OCI-LY7 (cell line): Measurements from ENCODE around the gene WDTC1. TPM values are rescaled to one million over a fixed set of nuclear protein-coding genes. Genes with fewer than 3 reads are reported as not detected.

Source experiments
- BruUV-seq: library from RNA; stranded (reverse); fragments of 400-500 nt; replicated peaks from 2 replicates; lab custom pipeline; 2021; lab: Mats Ljungman, UMichigan
- CTCF ChIA-PET: fragments of 300-600 bp; sonication (Branson Sonifier 250); formaldehyde crosslinking; loops from one replicate; lab custom pipeline; 2022; ENCODE audit warnings: antibody characterized with exemption; ENCODE audit not compliant: unreplicated experiment; lab: Charles Lee
- POLR2A ChIA-PET: fragments of 300-600 bp; sonication (Branson Sonifier 250); formaldehyde crosslinking; loops from one replicate; lab custom pipeline; 2022; ENCODE audit warnings: antibody characterized with exemption; lab: Charles Lee
- DNase-seq: peaks from one replicate; pipeline ENCODE4 v3.0.0-alpha.2; 2015; ENCODE audit warnings: low spot score
- H2AFZ ChIP-seq: fragments of 200-600 bp; sonication (generic), shearing (Covaris generic); 2 replicates; pipeline ENCODE4 v1.6.1; 2014; ENCODE audit warnings: mild to moderate bottlenecking, antibody characterized with exemption, low read length, moderate library complexity
- H3K27ac ChIP-seq: fragments of 200-600 bp; sonication (generic); 2 replicates; pipeline ENCODE4 v1.5.1; 2014; ENCODE audit warnings: mixed run types, low read depth, mild to moderate bottlenecking, moderate library complexity, low read length, inconsistent platforms; ENCODE audit not compliant: poor library complexity, severe bottlenecking
- H3K36me3 ChIP-seq: fragments of 200-600 bp; sonication (generic); 2 replicates; pipeline ENCODE4 v1.6.1; 2014; ENCODE audit warnings: mild to moderate bottlenecking, antibody characterized with exemption, low read length, moderate library complexity, mixed read lengths; ENCODE audit not compliant: insufficient read depth
- H3K4me1 ChIP-seq: fragments of 200-600 bp; sonication (generic); 2 replicates; pipeline ENCODE4 v1.5.1; 2014; ENCODE audit warnings: mild to moderate bottlenecking, low read length; ENCODE audit not compliant: insufficient read depth, poor library complexity, severe bottlenecking
- H3K4me2 ChIP-seq: fragments of 200-600 bp; sonication (generic); 2 replicates; pipeline ENCODE4 v1.6.1; 2014; ENCODE audit warnings: mild to moderate bottlenecking, low read length
- H3K4me3 ChIP-seq: fragments of 200-600 bp; sonication (generic); 2 replicates; pipeline ENCODE4 v1.5.1; 2014; ENCODE audit warnings: mild to moderate bottlenecking, low read depth, low read length; ENCODE audit not compliant: poor library complexity, severe bottlenecking
- H3K79me2 ChIP-seq: fragments of 200-600 bp; sonication (generic); 2 replicates; pipeline ENCODE4 v1.6.1; 2016; ENCODE audit warnings: low read depth, mild to moderate bottlenecking, low read length, moderate library complexity, mixed read lengths; ENCODE audit not compliant: insufficient read depth
- H3K9me2 ChIP-seq: fragments of 200-600 bp; sonication (generic); 2 replicates; pipeline ENCODE4 v1.6.1; 2016; ENCODE audit warnings: mild to moderate bottlenecking, low read length, mixed read lengths; ENCODE audit not compliant: insufficient read depth
- H3K9me3 ChIP-seq: fragments of 200-600 bp; sonication (generic); 2 replicates; pipeline ENCODE4 v1.6.1; 2014; ENCODE audit warnings: mild to moderate bottlenecking, mixed run types, low read length, mixed read lengths
- H4K20me1 ChIP-seq: fragments of 200-600 bp; sonication (generic); 2 replicates; pipeline ENCODE4 v1.6.1; 2014; ENCODE audit warnings: mild to moderate bottlenecking, antibody characterized with exemption, low read length, moderate library complexity, mixed read lengths; ENCODE audit not compliant: insufficient read depth
- EZH2phosphoT487 ChIP-seq: fragments of 200-600 bp; sonication (generic); IDR thresholded peaks from 2 replicates; pipeline ENCODE4 v1.6.1; 2018; ENCODE audit warnings: low read depth, borderline replicate concordance, mild to moderate bottlenecking, mixed run types, antibody characterized with exemption, low read length, moderate library complexity, mixed read lengths
- intact Hi-C: fragments of 100-400 bp; cut with micrococcal nuclease; formaldehyde crosslinking; loops from one replicate; pipeline ENCODE4 v1.10.0; 2022; ENCODE audit not compliant: unreplicated experiment
- total RNA-seq, 2 experiments: library from RNA; depleted of rRNA in 1 of 2; stranded (reverse); fragments of >200 nt in 1 of 2; shearing (Covaris generic) in 1 of 2; gene quantifications; 2 replicates each; pipeline ENCODE4 v1.2.3, GENCODE V29; 2014 to 2022
- TF ChIP-seq, protein P1 (sequence below): fragments of 200-600 bp; sonication (generic); conservative IDR thresholded peaks from 2 replicates; pipeline ENCODE4 v1.5.1; 2014; ENCODE audit warnings: mild to moderate bottlenecking, antibody characterized with exemption, low read length, moderate library complexity, mixed read lengths

Gene WDTC1
- total RNA-seq, 2 experiments from 2014 or later = 18.2 to 27.8 TPM

DNA sequence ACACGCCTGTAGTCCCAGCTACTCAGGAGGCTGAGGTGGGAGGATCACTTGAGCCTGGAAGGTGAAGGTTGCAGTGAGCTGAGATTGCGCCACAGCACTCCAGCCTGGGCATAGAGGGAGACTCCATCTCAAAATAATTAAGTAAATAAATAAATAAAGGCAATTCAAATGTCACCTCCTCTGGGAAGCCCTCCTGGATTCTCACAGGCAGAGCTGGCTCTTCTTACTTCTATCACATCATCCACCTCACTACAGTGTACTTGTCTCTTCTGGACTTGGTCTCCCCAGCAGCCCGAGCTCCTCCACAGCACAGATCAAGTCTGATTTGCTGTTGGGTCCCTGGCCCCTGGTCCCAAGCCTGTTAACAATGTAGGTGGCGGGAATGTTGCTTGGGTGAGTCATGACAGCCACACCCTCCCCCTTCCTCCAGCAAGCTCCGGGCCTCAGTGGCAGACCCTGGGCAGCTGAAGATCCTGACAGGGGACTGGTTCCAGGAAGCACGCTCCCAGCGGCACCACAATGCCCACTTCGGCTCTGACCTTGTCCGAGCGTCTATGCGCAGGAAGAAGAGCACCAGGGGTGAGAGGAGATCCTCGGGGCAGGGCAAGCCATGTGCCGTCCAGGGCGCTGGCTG, 112.7 kb downstream of the WDTC1 start:
- no peaks in the 10 kb centered on the region for H3K9me2 ChIP-seq
- H2AFZ ChIP-seq = no peak overlapping the region
- no peak overlapping the region for H3K4me2 ChIP-seq
- POLR2A ChIA-PET = no interaction called here
- no peak overlapping the region for H3K27ac ChIP-seq
- no peak for DNase-seq
- no peaks in the 10 kb centered on the region for H4K20me1 ChIP-seq
- peaks cover 8% of the 10 kb centered on the region; the same call in 1 of the 2 replicates for H3K36me3 ChIP-seq
- peaks cover 3% of the 10 kb centered on the region; the same call in 1 of the 2 replicates for H3K79me2 ChIP-seq
- intact Hi-C loops = no loop called here
- no TSS peak for BruUV-seq
- H3K9me3 ChIP-seq = no peaks in the 10 kb centered on the region
- CTCF ChIA-PET = no interaction called here
- no peak overlapping the region for H3K4me3 ChIP-seq
- H3K4me1 ChIP-seq = peaks cover 23% of the 10 kb centered on the region
- TF ChIP-seq, protein P1, sequence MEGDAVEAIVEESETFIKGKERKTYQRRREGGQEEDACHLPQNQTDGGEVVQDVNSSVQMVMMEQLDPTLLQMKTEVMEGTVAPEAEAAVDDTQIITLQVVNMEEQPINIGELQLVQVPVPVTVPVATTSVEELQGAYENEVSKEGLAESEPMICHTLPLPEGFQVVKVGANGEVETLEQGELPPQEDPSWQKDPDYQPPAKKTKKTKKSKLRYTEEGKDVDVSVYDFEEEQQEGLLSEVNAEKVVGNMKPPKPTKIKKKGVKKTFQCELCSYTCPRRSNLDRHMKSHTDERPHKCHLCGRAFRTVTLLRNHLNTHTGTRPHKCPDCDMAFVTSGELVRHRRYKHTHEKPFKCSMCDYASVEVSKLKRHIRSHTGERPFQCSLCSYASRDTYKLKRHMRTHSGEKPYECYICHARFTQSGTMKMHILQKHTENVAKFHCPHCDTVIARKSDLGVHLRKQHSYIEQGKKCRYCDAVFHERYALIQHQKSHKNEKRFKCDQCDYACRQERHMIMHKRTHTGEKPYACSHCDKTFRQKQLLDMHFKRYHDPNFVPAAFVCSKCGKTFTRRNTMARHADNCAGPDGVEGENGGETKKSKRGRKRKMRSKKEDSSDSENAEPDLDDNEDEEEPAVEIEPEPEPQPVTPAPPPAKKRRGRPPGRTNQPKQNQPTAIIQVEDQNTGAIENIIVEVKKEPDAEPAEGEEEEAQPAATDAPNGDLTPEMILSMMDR = no peak
- no peak for TF ChIP-seq EZH2phosphoT487

GRCh38 chr1:27348861-27349783, 114.7 kb downstream of the WDTC1 start:
- POLR2A ChIA-PET = no interaction called here
- peak overlapping the region; percentile 56 for H3K4me2 ChIP-seq
- H3K79me2 ChIP-seq = no peaks in the 10 kb centered on the region
- no TSS peak for BruUV-seq
- H2AFZ ChIP-seq = no peak overlapping the region
- H3K36me3 ChIP-seq = peaks cover 8% of the 10 kb centered on the region; the same call in 1 of the 2 replicates
- DNase-seq = no peak
- no peak overlapping the region for H3K27ac ChIP-seq
- TF ChIP-seq EZH2phosphoT487 = no peak
- TF ChIP-seq, protein P1 = no peak
- CTCF ChIA-PET = no interaction called here
- H3K4me3 ChIP-seq = no peak overlapping the region
- no peaks in the 10 kb centered on the region for H3K9me3 ChIP-seq
- H3K4me1 ChIP-seq = peaks cover 5% of the 10 kb centered on the region
- no peaks in the 10 kb centered on the region for H3K9me2 ChIP-seq
- intact Hi-C loops = no loop called here
- H4K20me1 ChIP-seq = no peaks in the 10 kb centered on the region
